CD4-positive, alpha-beta memory T cell (primary cell): ENCODE results near the gene DUSP2. TPM values are rescaled to one million over a fixed set of nuclear protein-coding genes. Genes with fewer than 3 reads are reported as not detected.

Source experiments
- CTCF ChIA-PET: fragments of 350-600 bp; sonication (Branson Sonifier 250); formaldehyde crosslinking; loops from one replicate; lab custom pipeline; 2021; ENCODE audit warnings: inconsistent platforms; ENCODE audit not compliant: partially characterized antibody; lab: Charles Lee
- POLR2A ChIA-PET: fragments of 350-600 bp; sonication (Branson Sonifier 250); formaldehyde crosslinking; loops from one replicate; lab custom pipeline; 2021; ENCODE audit not compliant: partially characterized antibody; lab: Charles Lee
- DNase-seq, 5 donors: peaks; one replicate each; pipeline versions ENCODE4 v3.0.0 to v3.0.0-alpha.2; 2020 to 2022; ENCODE audit warnings: mixed read lengths in 1 of 5
- H3K27ac ChIP-seq: one replicate; pipeline ENCODE4 v1.7.0; 2013; ENCODE audit warnings: low read depth, low read length
- H3K27me3 ChIP-seq: 2 replicates; pipeline ENCODE4 v1.7.0; 2013; ENCODE audit warnings: mild to moderate bottlenecking, low read length, moderate library complexity; ENCODE audit not compliant: insufficient read depth
- H3K36me3 ChIP-seq: 2 replicates; pipeline ENCODE4 v1.7.0; 2013; ENCODE audit warnings: mild to moderate bottlenecking, low read length, moderate library complexity; ENCODE audit not compliant: insufficient read depth
- H3K4me1 ChIP-seq: 2 replicates; pipeline ENCODE4 v1.7.0; 2013; ENCODE audit warnings: mild to moderate bottlenecking, low read length, moderate library complexity; ENCODE audit not compliant: insufficient read depth
- H3K4me3 ChIP-seq, 2 donors: one replicate each; pipeline ENCODE4 v1.7.0; 2013; ENCODE audit warnings: low read length in 2 of 2, mild to moderate bottlenecking in 1 of 2
- H3K9me3 ChIP-seq, 2 donors: one replicate each; pipeline ENCODE4 v1.7.0; 2013; ENCODE audit warnings: low read length in 2 of 2, control low read depth in 1 of 2; ENCODE audit not compliant: control insufficient read depth in 1 of 2
- H3K27ac Mint-ChIP-seq, 7 donors: one replicate each; pipeline ENCODE4 v1.8.0; 2020 to 2021; ENCODE audit warnings: mixed read lengths in 7 of 7, mild to moderate bottlenecking in 6 of 7, inconsistent platforms in 3 of 7, moderate library complexity in 3 of 7
- H3K27me3 Mint-ChIP-seq, 2 donors: one replicate each; pipeline ENCODE4 v1.8.0; 2020 to 2021; ENCODE audit warnings: mixed read lengths in 2 of 2
- H3K36me3 Mint-ChIP-seq, 2 donors: one replicate each; pipeline ENCODE4 v1.8.0; 2020 to 2021; ENCODE audit warnings: mixed read lengths in 2 of 2, inconsistent platforms in 1 of 2, mild to moderate bottlenecking in 1 of 2
- H3K4me1 Mint-ChIP-seq, 4 donors: one replicate each; pipeline ENCODE4 v1.8.0; 2020 to 2021; ENCODE audit warnings: mixed read lengths in 4 of 4, mild to moderate bottlenecking in 1 of 4
- H3K4me3 Mint-ChIP-seq, 8 donors: one replicate each; pipeline ENCODE4 v1.8.0; 2020 to 2021; ENCODE audit warnings: mixed read lengths in 8 of 8, mild to moderate bottlenecking in 7 of 8, moderate library complexity in 6 of 8, inconsistent platforms in 3 of 8
- H3K9me3 Mint-ChIP-seq, 8 donors: one replicate each; pipeline ENCODE4 v1.8.0; 2020 to 2021; ENCODE audit warnings: mixed read lengths in 8 of 8, mild to moderate bottlenecking in 5 of 8, inconsistent platforms in 3 of 8, moderate library complexity in 1 of 8
- intact Hi-C: fragments of 100-400 bp; cut with micrococcal nuclease; formaldehyde crosslinking; loops from one replicate; pipeline ENCODE4 v1.15.1; 2023
- polyA plus RNA-seq, 2 donors: library from polyadenylated mRNA; unstranded; fragments of 300-500 nt; fragmentation: Illumina TruSeq; gene quantifications; one replicate each; pipeline ENCODE4 v1.2.3, GENCODE V29; 2021
- total RNA-seq, 2 experiments: library from RNA; stranded (reverse); gene quantifications; one replicate each; pipeline ENCODE4 v1.2.3, GENCODE V29; 2021

The DUSP2 gene
- total and polyA plus RNA-seq, 4 experiments from 2014 or later = 33.4 to 303 (median 41.4) TPM

DNA sequence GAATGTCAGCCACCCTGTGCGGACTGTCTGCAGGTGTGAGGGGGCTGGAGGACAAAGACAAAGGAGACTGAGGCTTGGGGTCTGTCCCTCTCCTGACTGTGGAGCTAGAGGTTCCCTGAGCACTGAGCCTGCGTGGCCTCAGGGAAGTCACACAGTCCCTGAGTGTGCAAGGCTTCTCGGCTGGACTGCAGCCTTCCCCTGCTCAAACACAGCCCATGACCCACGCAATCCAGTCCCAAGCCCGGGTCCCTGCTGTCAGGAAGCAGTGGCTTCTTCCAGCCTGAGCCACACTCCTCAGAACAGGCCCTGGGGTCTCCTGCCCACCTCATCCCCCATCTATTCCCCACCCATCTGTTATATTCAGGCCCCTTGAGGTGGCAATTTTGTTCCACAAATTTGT is 9.6 kb downstream of the DUSP2 start:
- peaks cover 0 to 20% (median 5%) of the 10 kb centered on the region in 4 donors for H3K4me1 Mint-ChIP-seq
- H3K4me1 ChIP-seq = no peaks in the 10 kb centered on the region
- H3K4me3 ChIP-seq = no peak overlapping the region
- H3K36me3 Mint-ChIP-seq = peaks cover 4 to 15% of the 10 kb centered on the region in 2 donors
- ChIA-PET POLR2A (interaction anchor here (1.1 kb wide), 1 partner anchor 38 kb away, joined by 4 read pairs; no protein-coding TSS in a partner anchor), CTCF (interaction anchor here (1.0 to 14.8 kb wide), 3 partner anchors 39 to 143 kb away, joined by 3 to 648 read pairs (median 39); no protein-coding TSS in a partner anchor)
- no peak overlapping the region for H3K27ac ChIP-seq
- peak overlapping the region in 1 of 7 donors; percentile 96 for H3K27ac Mint-ChIP-seq
- no peaks in the 10 kb centered on the region for H3K9me3 Mint-ChIP-seq
- intact Hi-C loops = no loop called here
- no peaks in the 10 kb centered on the region for H3K27me3 ChIP-seq
- no peaks in the 10 kb centered on the region for H3K36me3 ChIP-seq
- no peaks in the 10 kb centered on the region for H3K9me3 ChIP-seq
- H3K4me3 Mint-ChIP-seq = no peak overlapping the region
- DNase-seq = no peak
- no peaks in the 10 kb centered on the region for H3K27me3 Mint-ChIP-seq

DNA sequence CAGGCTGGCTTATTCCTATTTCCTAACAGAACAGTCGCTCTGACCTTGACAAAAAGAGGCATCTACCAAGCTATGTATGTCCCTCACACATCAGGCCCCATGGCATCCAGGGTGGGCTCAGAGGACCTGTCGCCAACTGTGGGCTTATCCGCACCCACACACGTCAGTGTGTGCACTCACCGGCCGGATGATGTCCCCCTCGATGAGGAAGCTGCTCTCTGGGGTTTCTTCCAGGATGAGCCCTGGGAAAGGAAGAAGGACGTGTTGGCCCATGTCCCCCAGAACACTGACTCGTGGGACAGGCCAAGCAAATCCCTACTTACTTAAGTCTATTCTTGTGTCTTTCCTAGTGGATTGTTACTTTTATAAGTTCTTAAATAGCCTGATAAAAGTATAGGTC is 10.1 kb downstream of the DUSP2 start:
- intact Hi-C loops = no loop called here
- Mint-ChIP-seq H3K4me1 (peaks cover 0 to 20% (median 5%) of the 10 kb centered on the region in 4 donors), H3K27me3 (no peaks in the 10 kb centered on the region), H3K4me3 (no peak overlapping the region), H3K27ac (peak overlapping the region in 2 of 7 donors; percentile 24 to 96), H3K9me3 (no peaks in the 10 kb centered on the region), H3K36me3 (peaks cover 4 to 14% of the 10 kb centered on the region in 2 donors)
- Histone ChIP-seq H3K27me3 (no peaks in the 10 kb centered on the region), H3K9me3 (no peaks in the 10 kb centered on the region), H3K4me1 (no peaks in the 10 kb centered on the region), H3K27ac (no peak overlapping the region), H3K4me3 (no peak overlapping the region), H3K36me3 (no peaks in the 10 kb centered on the region)
- ChIA-PET POLR2A (interaction anchor here (1.1 kb wide), 1 partner anchor 39 kb away, joined by 4 read pairs; no protein-coding TSS in a partner anchor), CTCF (interaction anchor here (1.0 to 14.8 kb wide), 2 partner anchors 39 to 143 kb away, joined by 3 to 648 read pairs; no protein-coding TSS in a partner anchor)
- peak in 1 of 5 donors; percentile 24 for DNase-seq

DNA sequence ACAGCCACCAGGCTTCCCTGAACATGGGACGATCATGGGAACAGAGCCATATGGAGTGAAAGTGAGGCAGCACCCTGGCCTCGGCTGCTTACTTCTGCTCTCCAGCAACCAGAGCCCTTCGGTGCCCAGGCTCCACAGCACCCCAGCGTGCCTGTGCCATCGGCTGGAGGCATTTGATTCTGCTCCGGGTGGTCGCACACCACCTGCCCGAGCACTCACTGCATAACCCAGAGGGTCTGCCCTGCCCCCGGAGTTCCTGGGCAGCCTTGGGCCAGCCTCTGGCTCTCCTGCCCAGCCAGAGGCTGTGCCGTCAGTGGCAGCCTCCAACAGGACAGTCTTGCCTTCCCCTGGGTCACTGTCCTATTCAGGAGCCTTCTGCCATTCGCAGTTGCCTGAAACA is 10.8 kb downstream of the DUSP2 start:
- no peaks in the 10 kb centered on the region for H3K9me3 ChIP-seq
- DNase-seq = peak in 1 of 5 donors; percentile 33
- H3K4me1 ChIP-seq = no peaks in the 10 kb centered on the region
- no peak overlapping the region for H3K27ac ChIP-seq
- no peaks in the 10 kb centered on the region for H3K9me3 Mint-ChIP-seq
- peaks cover 4 to 19% of the 10 kb centered on the region in 2 donors for H3K36me3 Mint-ChIP-seq
- POLR2A ChIA-PET = interaction anchor here (1.1 kb wide), 1 partner anchor 39 kb away, joined by 4 read pairs; no protein-coding TSS in a partner anchor
- no peak overlapping the region for H3K4me3 ChIP-seq
- CTCF ChIA-PET = interaction anchor here (1.0 to 14.8 kb wide), 4 partner anchors 17 to 142 kb away, joined by 3 to 648 read pairs (median 11); no protein-coding TSS in a partner anchor
- peaks cover 0 to 20% (median 5%) of the 10 kb centered on the region in 4 donors for H3K4me1 Mint-ChIP-seq
- no peak overlapping the region for H3K4me3 Mint-ChIP-seq
- peak overlapping the region in 1 of 7 donors; percentile 55 for H3K27ac Mint-ChIP-seq
- H3K27me3 ChIP-seq = no peaks in the 10 kb centered on the region
- H3K36me3 ChIP-seq = no peaks in the 10 kb centered on the region
- H3K27me3 Mint-ChIP-seq = no peaks in the 10 kb centered on the region
- intact Hi-C loops = no loop called here

DNA sequence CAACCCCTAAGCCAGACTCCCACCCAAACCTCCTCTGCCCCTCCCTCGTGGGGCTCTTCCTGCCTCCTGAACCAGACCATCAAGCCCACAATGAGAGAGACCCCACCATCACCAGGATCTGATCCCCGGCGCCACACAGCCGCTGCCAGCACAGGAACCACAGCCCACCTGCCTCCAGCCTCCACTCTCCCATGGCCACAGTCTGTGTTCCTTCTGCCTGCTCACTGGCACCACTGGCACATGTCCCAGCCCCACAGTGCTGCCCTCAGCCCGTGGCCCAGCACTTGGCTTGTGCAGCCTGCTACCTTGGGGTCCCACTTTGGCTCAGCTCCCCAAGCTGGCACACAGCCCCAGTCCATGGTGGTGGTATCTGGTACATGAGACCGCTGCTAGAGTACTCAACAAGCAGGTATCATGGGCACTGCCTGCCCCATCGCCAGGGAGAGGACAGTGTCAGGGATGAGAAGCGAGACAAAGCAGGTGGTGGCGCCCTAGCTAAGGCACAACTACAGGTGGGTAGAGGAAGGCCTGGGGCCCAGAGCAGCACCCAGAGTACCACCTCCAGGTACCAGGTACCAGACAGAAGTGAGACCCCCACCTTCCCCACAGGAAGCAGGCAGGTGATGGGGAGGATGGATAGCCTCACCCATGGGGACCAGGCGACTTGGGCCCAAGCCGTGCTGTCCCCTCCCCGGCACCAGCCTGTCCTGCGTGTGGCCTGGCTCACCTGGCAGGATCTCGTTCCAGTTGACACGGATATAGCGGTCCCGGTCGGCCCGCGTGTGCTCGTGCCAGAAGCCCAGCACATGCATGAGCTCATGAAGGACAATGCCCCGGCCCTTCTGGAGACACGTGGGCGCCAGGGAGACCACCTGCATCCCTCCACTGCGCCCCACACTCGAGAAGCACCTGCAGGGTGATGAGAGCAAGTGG is 13.2 kb downstream of the DUSP2 start:
- Histone ChIP-seq H3K27me3 (no peaks in the 10 kb centered on the region), H3K9me3 (no peaks in the 10 kb centered on the region), H3K36me3 (no peaks in the 10 kb centered on the region), H3K4me3 (no peak overlapping the region), H3K4me1 (no peaks in the 10 kb centered on the region), H3K27ac (no peak overlapping the region)
- DNase-seq = peak in 1 of 5 donors; percentile 40
- Mint-ChIP-seq H3K27me3 (no peaks in the 10 kb centered on the region), H3K9me3 (no peaks in the 10 kb centered on the region), H3K4me1 (peaks cover 0 to 11% (median 3%) of the 10 kb centered on the region in 4 donors), H3K4me3 (no peak overlapping the region), H3K27ac (peak overlapping the region in 2 of 7 donors; percentile 42 to 55), H3K36me3 (peaks cover 6 to 25% of the 10 kb centered on the region in 2 donors)
- intact Hi-C loops = no loop called here
- CTCF ChIA-PET = interaction anchor here (1.3 to 2.4 kb wide), 2 partner anchors 11 to 42 kb away, joined by 3 to 11 read pairs; no protein-coding TSS in a partner anchor
- POLR2A ChIA-PET = interaction anchor here (1.1 to 1.5 kb wide), 2 partner anchors 10 to 42 kb away, joined by 3 read pairs; no protein-coding TSS in a partner anchor

DNA sequence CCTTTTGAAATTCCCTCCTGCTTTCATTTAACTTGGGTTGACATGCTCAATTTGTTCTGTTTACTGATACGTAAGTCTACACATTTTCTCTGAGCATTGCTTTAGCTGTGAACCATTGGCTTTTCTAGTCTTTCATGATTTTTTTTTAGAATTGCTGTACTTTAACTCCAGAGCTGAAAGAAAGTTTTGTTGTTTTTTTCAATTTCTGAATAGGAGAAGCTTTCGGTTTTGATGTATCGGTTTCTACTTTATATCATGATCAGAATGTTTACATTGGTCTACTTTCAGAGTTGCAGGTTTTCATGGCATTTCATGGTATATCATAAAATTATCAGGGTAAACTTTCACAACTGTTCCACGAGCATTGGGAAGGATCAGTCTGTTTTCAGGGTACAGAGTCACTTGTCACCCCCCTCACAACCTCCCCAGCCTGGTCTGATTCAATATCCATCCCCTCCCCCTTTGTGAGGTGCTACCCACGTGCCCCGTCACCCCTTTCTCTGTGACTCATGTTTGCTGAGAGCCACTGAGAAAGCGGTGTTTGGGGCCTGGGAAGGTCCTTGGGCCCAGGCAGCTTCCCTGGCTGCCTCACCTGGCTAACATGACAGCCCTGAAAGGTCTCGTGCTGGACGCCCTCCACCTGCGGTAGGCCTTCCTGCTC is 14.0 kb downstream of the DUSP2 start:
- Histone ChIP-seq H3K36me3 (no peaks in the 10 kb centered on the region), H3K9me3 (no peaks in the 10 kb centered on the region), H3K27ac (no peak overlapping the region), H3K27me3 (no peaks in the 10 kb centered on the region), H3K4me3 (no peak overlapping the region), H3K4me1 (no peaks in the 10 kb centered on the region)
- Mint-ChIP-seq H3K27me3 (no peaks in the 10 kb centered on the region), H3K9me3 (no peaks in the 10 kb centered on the region), H3K27ac (peak overlapping the region in 4 of 7 donors; percentile 3 to 53 (median 25)), H3K4me3 (no peak overlapping the region), H3K4me1 (peaks cover 0 to 11% (median 3%) of the 10 kb centered on the region in 4 donors), H3K36me3 (peaks cover 11 to 28% of the 10 kb centered on the region in 2 donors)
- no peak for DNase-seq
- POLR2A ChIA-PET = interaction anchor here (1.1 to 1.2 kb wide), 3 partner anchors 13 to 43 kb away, joined by 3 read pairs; no protein-coding TSS in a partner anchor
- CTCF ChIA-PET = interaction anchor here (0.7 to 2.4 kb wide), 5 partner anchors 10 to 156 kb away, joined by 3 to 11 read pairs (median 5); partner anchors contain the start of gene ADRA2B
- intact Hi-C loops = no loop called here

DNA sequence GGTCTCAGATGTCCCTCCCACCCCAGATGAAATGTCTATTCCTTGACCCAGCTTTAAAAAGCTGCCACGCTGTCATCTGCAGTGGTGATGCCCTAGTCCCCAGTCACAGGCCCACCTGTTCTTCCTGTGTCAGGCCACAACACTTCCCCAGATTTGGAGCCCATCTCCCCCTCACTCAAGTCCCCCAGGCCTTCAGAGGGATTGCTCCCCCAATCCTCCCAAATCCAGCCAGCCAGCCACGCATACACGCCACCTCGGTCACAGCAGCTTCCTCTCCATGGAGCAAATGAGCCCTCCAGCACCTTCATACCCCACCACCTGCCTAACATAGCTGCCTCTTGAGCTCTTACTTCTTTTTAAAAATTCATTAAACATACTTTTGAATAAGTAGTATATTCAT is 14.8 kb downstream of the DUSP2 start:
- Histone ChIP-seq H3K27me3 (no peaks in the 10 kb centered on the region), H3K36me3 (no peaks in the 10 kb centered on the region), H3K4me3 (no peak overlapping the region), H3K9me3 (no peaks in the 10 kb centered on the region), H3K4me1 (no peaks in the 10 kb centered on the region), H3K27ac (no peak overlapping the region)
- peaks cover 0 to 11% (median 3%) of the 10 kb centered on the region in 4 donors for H3K4me1 Mint-ChIP-seq
- DNase-seq = no peak
- intact Hi-C loops = no loop called here
- H3K27me3 Mint-ChIP-seq = no peaks in the 10 kb centered on the region
- ChIA-PET CTCF (interaction anchor here (0.9 to 2.4 kb wide), 4 partner anchors 11 to 44 kb away, joined by 3 to 11 read pairs (median 6); partner anchors contain the start of gene ADRA2B), POLR2A (interaction anchor here (1.1 to 1.2 kb wide), 2 partner anchors 14 to 28 kb away, joined by 3 read pairs; no protein-coding TSS in a partner anchor)
- H3K27ac Mint-ChIP-seq = peak overlapping the region in 3 of 7 donors; percentile 3 to 61 (median 24)
- H3K4me3 Mint-ChIP-seq = peak overlapping the region in 1 of 8 donors; percentile 1
- H3K9me3 Mint-ChIP-seq = no peaks in the 10 kb centered on the region
- H3K36me3 Mint-ChIP-seq = peaks cover 16 to 31% of the 10 kb centered on the region in 2 donors
